ENCODE measurements around the gene MFSD12. TPM values are rescaled to one million over a fixed set of nuclear protein-coding genes. Genes with fewer than 3 reads are reported as not detected.

MFSD12 gene
- total and polyA plus RNA-seq, 2 experiments from 2014 or later: 35.3 to 91.1 TPM

GRCh38 chr19:3497757-3498520 is 59.4 kb downstream of the MFSD12 start:
- Histone ChIP-seq H3K36me3 (ENCODE audit: insufficient read depth) (peaks cover 5% of the 10 kb centered on the region; the same call in 1 of the 2 replicates), H3K27ac (ENCODE audit: low read depth) (no peak overlapping the region), H3K79me2 (replicated peaks; ENCODE audit: insufficient read depth) (peaks cover 27% of the 10 kb centered on the region), H2AFZ (no peak overlapping the region), H3K27me3 (ENCODE audit: insufficient read depth) (no peaks in the 10 kb centered on the region), H3K9me2 (ENCODE audit: insufficient read depth) (no peaks in the 10 kb centered on the region), H4K20me1 (replicated peaks; ENCODE audit: insufficient read depth) (peaks cover 5% of the 10 kb centered on the region; the same call in 1 of the 2 replicates), H3K4me1 (ENCODE audit: insufficient read depth) (peaks cover 9% of the 10 kb centered on the region; the same call in 1 of the 2 replicates), H3F3A (replicated peaks; ENCODE audit: low read depth) (0 out of 2 replicates have a peak, but pooled peaks cover 7% of the 10 kb centered on the region), H3K4me2 (no peak overlapping the region), H3K4me3 (no peak overlapping the region)
- Mint-ChIP-seq H3K9me3 (peaks cover 4% of the 10 kb centered on the region; the same call in 1 of the 3 replicates), H3K36me3 (ENCODE audit: low read depth) (peaks cover 45% of the 10 kb centered on the region), H3K4me3 (no peak overlapping the region), H3K27me3 (ENCODE audit: insufficient read depth, low read depth, poor library complexity) (peaks cover 8% of the 10 kb centered on the region), H3K4me1 (peaks cover 9% of the 10 kb centered on the region), H3K27ac (no peak overlapping the region)
- no peak for TF ChIP-seq EZH2 (IDR thresholded peaks at IDR 0.05; ENCODE audit: low read depth, unreplicated experiment)
- TF ChIP-seq ZNF114 (CRISPR knock-in tag; IDR thresholded peaks at IDR 0.05): no peak
- no peak for TF ChIP-seq POLR2AphosphoS5 (IDR thresholded peaks at IDR 0.05; ENCODE audit: low read depth)
- ATAC-seq (no peak), DNase-seq (ENCODE audit: low spot score) (no peak)

- Histone ChIP-seq H3K36me3 (ENCODE audit: insufficient read depth) (peaks cover 5% of the 10 kb centered on the region; the same call in 1 of the 2 replicates), H3K27me3 (ENCODE audit: insufficient read depth) (no peaks in the 10 kb centered on the region), H4K20me1 (replicated peaks; ENCODE audit: insufficient read depth) (peaks cover 5% of the 10 kb centered on the region; the same call in 1 of the 2 replicates), H3K4me1 (ENCODE audit: insufficient read depth) (peaks cover 9% of the 10 kb centered on the region; the same call in 1 of the 2 replicates), H3K4me2 (no peak overlapping the region), H3K9me2 (ENCODE audit: insufficient read depth) (no peaks in the 10 kb centered on the region), H3K4me3 (no peak overlapping the region), H3K27ac (ENCODE audit: low read depth) (no peak overlapping the region), H2AFZ (no peak overlapping the region), H3F3A (replicated peaks; ENCODE audit: low read depth) (0 out of 2 replicates have a peak, but pooled peaks cover 7% of the 10 kb centered on the region), H3K79me2 (replicated peaks; ENCODE audit: insufficient read depth) (peaks cover 27% of the 10 kb centered on the region)
- H3K4me3 Mint-ChIP-seq: no peak overlapping the region
- H3K27ac Mint-ChIP-seq: no peak overlapping the region
- H3K36me3 Mint-ChIP-seq (ENCODE audit: low read depth): peaks cover 51% of the 10 kb centered on the region
- ATAC-seq (no peak), DNase-seq (ENCODE audit: low spot score) (no peak)
- no peak for TF ChIP-seq NANOG (IDR thresholded peaks at IDR 0.05; ENCODE audit: borderline replicate concordance)
- TF ChIP-seq CREB1 (CRISPR knock-in tag; IDR thresholded peaks at IDR 0.05; ENCODE audit: low read depth): no peak
- peaks cover 4% of the 10 kb centered on the region; the same call in 1 of the 3 replicates for H3K9me3 Mint-ChIP-seq
- peaks cover 9% of the 10 kb centered on the region for H3K4me1 Mint-ChIP-seq
- peaks cover 12% of the 10 kb centered on the region for H3K27me3 Mint-ChIP-seq (ENCODE audit: insufficient read depth, low read depth, poor library complexity)
Observed at GRCh38 chr19:3496392-3497273, 60.8 kb downstream of the MFSD12 start.

DNA sequence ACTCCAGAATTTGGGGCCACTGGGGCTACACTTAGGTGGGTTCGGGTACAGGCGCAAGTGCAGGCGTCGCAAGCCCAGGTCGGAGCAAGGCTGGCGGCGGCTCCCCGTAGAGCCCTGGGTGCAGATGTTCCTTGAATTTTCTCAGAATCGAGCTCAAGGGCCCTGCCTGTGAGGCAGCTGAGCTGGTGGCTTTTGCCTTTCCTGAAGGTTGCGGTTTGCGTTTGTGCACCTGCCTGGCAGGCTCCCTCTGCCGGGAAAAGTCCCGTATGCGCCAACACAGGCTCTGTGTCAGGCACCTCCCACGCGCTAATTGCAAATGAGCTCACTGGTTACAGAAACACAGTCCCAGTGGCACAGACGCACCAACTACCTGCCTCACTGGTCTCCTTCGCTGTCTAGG is 62.8 kb downstream of the MFSD12 start:
- DNase-seq (ENCODE audit: low spot score) (no peak), ATAC-seq (no peak)
- H3K4me3 ChIP-seq: no peak overlapping the region
- H3K4me2 ChIP-seq: no peak overlapping the region
- Mint-ChIP-seq H3K36me3 (ENCODE audit: low read depth) (peaks cover 51% of the 10 kb centered on the region), H3K4me1 (peaks cover 4% of the 10 kb centered on the region; the same call in 1 of the 3 replicates), H3K9me3 (no peaks in the 10 kb centered on the region; the same call in 2 of the 3 replicates), H3K4me3 (no peak overlapping the region), H3K27ac (no peak overlapping the region), H3K27me3 (ENCODE audit: insufficient read depth, low read depth, poor library complexity) (peaks cover 8% of the 10 kb centered on the region)
- 0 out of 2 replicates have a peak, but pooled peaks cover 4% of the 10 kb centered on the region for H3F3A ChIP-seq (replicated peaks; ENCODE audit: low read depth)
- peaks cover 5% of the 10 kb centered on the region; the same call in 1 of the 2 replicates for H4K20me1 ChIP-seq (replicated peaks; ENCODE audit: insufficient read depth)
- no peaks in the 10 kb centered on the region for H3K9me2 ChIP-seq (ENCODE audit: insufficient read depth)
- H3K4me1 ChIP-seq (ENCODE audit: insufficient read depth): peaks cover 5% of the 10 kb centered on the region; the same call in 1 of the 2 replicates
- no peak overlapping the region for H3K27ac ChIP-seq (ENCODE audit: low read depth)
- H3K79me2 ChIP-seq (replicated peaks; ENCODE audit: insufficient read depth): peaks cover 20% of the 10 kb centered on the region
- H3K36me3 ChIP-seq (ENCODE audit: insufficient read depth): peaks cover 5% of the 10 kb centered on the region; the same call in 1 of the 2 replicates
- H3K27me3 ChIP-seq (ENCODE audit: insufficient read depth): no peaks in the 10 kb centered on the region
- H2AFZ ChIP-seq: no peak overlapping the region
- TF ChIP-seq, protein P1, sequence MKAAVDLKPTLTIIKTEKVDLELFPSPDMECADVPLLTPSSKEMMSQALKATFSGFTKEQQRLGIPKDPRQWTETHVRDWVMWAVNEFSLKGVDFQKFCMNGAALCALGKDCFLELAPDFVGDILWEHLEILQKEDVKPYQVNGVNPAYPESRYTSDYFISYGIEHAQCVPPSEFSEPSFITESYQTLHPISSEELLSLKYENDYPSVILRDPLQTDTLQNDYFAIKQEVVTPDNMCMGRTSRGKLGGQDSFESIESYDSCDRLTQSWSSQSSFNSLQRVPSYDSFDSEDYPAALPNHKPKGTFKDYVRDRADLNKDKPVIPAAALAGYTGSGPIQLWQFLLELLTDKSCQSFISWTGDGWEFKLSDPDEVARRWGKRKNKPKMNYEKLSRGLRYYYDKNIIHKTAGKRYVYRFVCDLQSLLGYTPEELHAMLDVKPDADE (IDR thresholded peaks at IDR 0.05): no peak
- TF ChIP-seq ZNF114 (CRISPR knock-in tag; IDR thresholded peaks at IDR 0.05) (no peak), POLR2AphosphoS5 (IDR thresholded peaks at IDR 0.05; ENCODE audit: low read depth) (no peak), JUNB (IDR thresholded peaks at IDR 0.05; ENCODE audit: unreplicated experiment) (no peak)

Measured in GM23338 (cell line).